Upper lobe of right lung (tissue), 1 donor: Measurements from ENCODE around the gene HDHD2. TPM values are rescaled to one million over a fixed set of nuclear protein-coding genes. Genes with fewer than 3 reads are reported as not detected.

ENCODE experiments used
- ATAC-seq: fragments of 200-7000 bp; cut with Tn5 transposase; one replicate; pipeline ENCODE4 v1.9.1; 2020; ENCODE audit warnings: mild to moderate bottlenecking, moderate library complexity
- DNase-seq: peaks from one replicate; pipeline ENCODE4 v3.0.0-alpha.2; 2020
- H3K27ac ChIP-seq: fragments of 200-600 bp; one replicate; pipeline ENCODE4 v1.8.0; 2022
- H3K27me3 ChIP-seq: fragments of 200-600 bp; one replicate; pipeline ENCODE4 v1.8.0; 2022; ENCODE audit warnings: mild to moderate bottlenecking
- H3K36me3 ChIP-seq: fragments of 200-600 bp; one replicate; pipeline ENCODE4 v1.8.0; 2022
- H3K4me1 ChIP-seq: fragments of 200-600 bp; one replicate; pipeline ENCODE4 v1.8.0; 2022
- H3K4me3 ChIP-seq: fragments of 200-600 bp; one replicate; pipeline ENCODE4 v1.8.0; 2022; ENCODE audit warnings: mild to moderate bottlenecking
- H3K9me3 ChIP-seq: fragments of 200-600 bp; one replicate; pipeline ENCODE4 v1.8.0; 2022
- CTCF ChIP-seq: fragments of 200-600 bp; IDR thresholded peaks from one replicate; pipeline ENCODE4 v1.8.0; 2022; ENCODE audit warnings: antibody characterized with exemption
- intact Hi-C: fragments of 100-400 bp; cut with DNase I; formaldehyde crosslinking; loops from one replicate; pipeline ENCODE4 v1.11.0; 2022
- total RNA-seq: library from RNA; stranded (reverse); fragmentation: NEBNext Ultra II Directional; extraction: Animal tissue kit (Norgen Biotek cat#: 25700); gene quantifications from one replicate; pipeline ENCODE4 v1.2.1, GENCODE V29; 2021
- donor health status: DM: no; HTN: yes; CAD: no; lungs with severe emphysema.

Gene HDHD2
- total RNA-seq, 1 donor from 2014 or later, result 38.2 TPM

GRCh38 chr18:47151439-47151838 is 1.1 kb upstream of the HDHD2 start:
- DNase-seq (no peak), ATAC-seq (no peak)
- Histone ChIP-seq H3K27me3 (no peaks in the 10 kb centered on the region), H3K4me1 (peaks cover 14% of the 10 kb centered on the region), H3K27ac (peak overlapping the region; percentile 93), H3K36me3 (peaks cover 22% of the 10 kb centered on the region), H3K9me3 (no peaks in the 10 kb centered on the region), H3K4me3 (peak overlapping the region; percentile 86)
- intact Hi-C loops, result no loop called here
- no peak for TF ChIP-seq CTCF

GRCh38 chr18:47150824-47151366 is 595 bp upstream of the HDHD2 start:
- no peak for DNase-seq
- intact Hi-C loops, result no loop called here
- Histone ChIP-seq H3K27me3 (no peaks in the 10 kb centered on the region), H3K36me3 (peaks cover 17% of the 10 kb centered on the region), H3K9me3 (no peaks in the 10 kb centered on the region), H3K4me3 (peak overlapping the region; percentile 86), H3K4me1 (peaks cover 14% of the 10 kb centered on the region), H3K27ac (peak overlapping the region; percentile 93)
- no peak for TF ChIP-seq CTCF
- peak; percentile 35 for ATAC-seq

- Histone ChIP-seq H3K9me3 (no peaks in the 10 kb centered on the region), H3K4me3 (peak overlapping the region; percentile 86), H3K4me1 (peaks cover 14% of the 10 kb centered on the region), H3K27ac (peak overlapping the region; percentile 93), H3K27me3 (no peaks in the 10 kb centered on the region), H3K36me3 (peaks cover 4% of the 10 kb centered on the region)
- intact Hi-C loops, result no loop called here
- no peak for TF ChIP-seq CTCF
- DNase-seq, result no peak
- ATAC-seq, result no peak
These were observed 757 bp downstream of the HDHD2 start for GRCh38 chr18:47149457-47150028.

GRCh38 chr18:47146206-47146605 is 4.1 kb downstream of the HDHD2 start:
- Histone ChIP-seq H3K9me3 (no peaks in the 10 kb centered on the region), H3K36me3 (no peaks in the 10 kb centered on the region), H3K27me3 (no peaks in the 10 kb centered on the region), H3K27ac (no peak overlapping the region), H3K4me1 (peaks cover 9% of the 10 kb centered on the region), H3K4me3 (no peak overlapping the region)
- no peak for ATAC-seq
- TF ChIP-seq CTCF, result no peak
- DNase-seq, result no peak
- intact Hi-C loops, result no loop called here

GRCh38 chr18:47143899-47144485 is 6.3 kb downstream of the HDHD2 start:
- DNase-seq, result no peak
- no peak for TF ChIP-seq CTCF
- intact Hi-C loops, result no loop called here
- ATAC-seq, result no peak
- H3K27me3 ChIP-seq, result no peaks in the 10 kb centered on the region
- H3K4me1 ChIP-seq, result peaks cover under 1% of the 10 kb centered on the region
- H3K36me3 ChIP-seq, result no peaks in the 10 kb centered on the region
- H3K9me3 ChIP-seq, result no peaks in the 10 kb centered on the region
- no peak overlapping the region for H3K27ac ChIP-seq
- H3K4me3 ChIP-seq, result no peak overlapping the region
